Measurements from ENCODE around the gene MIX23. TPM values are rescaled to one million over a fixed set of nuclear protein-coding genes. Genes with fewer than 3 reads are reported as not detected.

The MIX23 gene
- total and polyA plus RNA-seq, 10 of the 15 experiments (the other 5 are each of a cell fraction or from before 2014, with no cell fraction given): 30.0 to 176 (median 62.4) TPM

- POLR2A ChIA-PET: interaction anchor here (0.9 to 1.0 kb wide), 3 partner anchors 11 to 19 kb away, joined by 3 read pairs; partner anchors contain the start of genes FAM162A and WDR5B
- no peak overlapping the region for H3K4me2 ChIP-seq (ENCODE audit: control insufficient read depth, insufficient read depth)
- TF ChIP-seq MLLT1 (IDR thresholded peaks at IDR 0.05) (no peak), SUZ12 (IDR thresholded peaks at IDR 0.05; ENCODE audit: unreplicated experiment) (no peak), GABPA (IDR thresholded peaks at IDR 0.05; ENCODE audit: low read depth) (no peak), SRF (IDR thresholded peaks at IDR 0.05; ENCODE audit: low read depth in 2 of 2, low read length in 2 of 2) (no peak), ZNF622 (IDR thresholded peaks at IDR 0.05) (no peak), MYB (IDR thresholded peaks at IDR 0.05; ENCODE audit: borderline replicate concordance, low read depth, low read length) (no peak), PAX8 (IDR thresholded peaks at IDR 0.05) (no peak)
- no TSS peak for BruUV-seq (replicated peaks)
- H3K36me3 ChIP-seq (ENCODE audit: control insufficient read depth in 2 of 2, insufficient read depth in 2 of 2, low read length in 1 of 2): peaks cover 2 to 6% of the 10 kb centered on the region in 2 experiments; a peak in 2 of 4 replicates
- H3K9me3 ChIP-seq (replicated peaks; ENCODE audit: control insufficient read depth, insufficient read depth, low read length): no peaks in the 10 kb centered on the region
- WGBS (ENCODE audit: insufficient coverage, insufficient replicate concordance, low lambda C conversion rate, missing lambda C conversion rate): 80% methylated on average over 1 of the region's 1 CpG
- no peak overlapping the region for H3K27ac ChIP-seq (ENCODE audit: control insufficient read depth, insufficient read depth)
- H3K4me1 ChIP-seq (ENCODE audit: control insufficient read depth, insufficient read depth, low read length): no peaks in the 10 kb centered on the region
- DNase-seq (ENCODE audit: low read depth, low spot score) (no peak), ATAC-seq (no peak; the same call in 1 of the 3 replicates), FAIRE-seq (no peak)
- no peaks in the 10 kb centered on the region for H4K20me1 ChIP-seq (ENCODE audit: control insufficient read depth, insufficient read depth)
- H3K79me2 ChIP-seq (ENCODE audit: control insufficient read depth, insufficient read depth, low read length): peaks cover 6% of the 10 kb centered on the region
- RAD21 ChIA-PET (ENCODE audit: unreplicated experiment): interaction anchor here (0.7 kb wide), 1 partner anchor 91 kb away, joined by 3 read pairs; no protein-coding TSS in a partner anchor
- in situ Hi-C loops (cut with MboI) (no loop called here), intact Hi-C loops (cut with micrococcal nuclease; ENCODE audit: unreplicated experiment) (loop anchor here (10.0 kb wide), 2 partner anchors 138 to 628 kb away; partner anchors contain the start of gene SEMA5B)
- H2AFZ ChIP-seq (ENCODE audit: control insufficient read depth, low read depth, low read length): no peak overlapping the region
- CTCF ChIA-PET: interaction anchor here (1.1 to 1.4 kb wide), 3 partner anchors 10 to 18 kb away, joined by 3 to 9 read pairs (median 5); partner anchors contain the start of genes FAM162A and WDR5B
- no peak overlapping the region for H3K4me3 ChIP-seq
- no peak overlapping the region for H3K9ac ChIP-seq (ENCODE audit: control insufficient read depth, insufficient read depth, low read length)
- no peaks in the 10 kb centered on the region for H3K27me3 ChIP-seq (replicated peaks in 1 of 2; ENCODE audit: control insufficient read depth in 2 of 2, insufficient read depth in 2 of 2, low read length in 1 of 2)
- SMC1A ChIA-PET (ENCODE audit: uncharacterized antibody, unreplicated experiment): interaction anchor here (0.8 to 1.4 kb wide), 2 partner anchors 91 to 95 kb away, joined by 3 to 6 read pairs; no protein-coding TSS in a partner anchor
Measured at GRCh38 chr3:122397201-122397600, 14.2 kb upstream of the MIX23 start.

Measured in GM12878 (cell line).